HEK293T (cell line): ENCODE results near the gene KMT2E.

ENCODE experiments used
- BHLHE40 ChIP-seq: fragments of 450-650 bp; IDR thresholded peaks from 2 replicates; pipeline ENCODE4 v1.6.1; 2016; ENCODE audit warnings: mild to moderate bottlenecking, moderate library complexity, borderline replicate concordance
- CTBP1 ChIP-seq: fragments of 450-650 bp; IDR thresholded peaks from 2 replicates; pipeline ENCODE4 v1.6.1; 2016; ENCODE audit warnings: borderline replicate concordance
- ELF4 ChIP-seq: fragments of 450-650 bp; IDR thresholded peaks from 2 replicates; pipeline ENCODE4 v1.6.1; 2017; ENCODE audit warnings: antibody characterized with exemption
- FOXA1 ChIP-seq: fragments of 450-650 bp; IDR thresholded peaks from 2 replicates; pipeline ENCODE4 v1.6.1; 2016; ENCODE audit warnings: mild to moderate bottlenecking
- HDGF ChIP-seq: fragments of 450-650 bp; IDR thresholded peaks from 2 replicates; pipeline ENCODE4 v1.6.1; 2017; ENCODE audit warnings: antibody characterized with exemption, borderline replicate concordance
- L3MBTL2 ChIP-seq: fragments of 450-650 bp; conservative IDR thresholded peaks from 2 replicates; pipeline ENCODE4 v1.6.1; 2016; ENCODE audit warnings: mild to moderate bottlenecking
- NFRKB ChIP-seq: fragments of 450-650 bp; IDR thresholded peaks from 2 replicates; pipeline ENCODE4 v1.6.1; 2016; ENCODE audit warnings: mild to moderate bottlenecking, moderate library complexity
- SP1 ChIP-seq: fragments of 450-650 bp; IDR thresholded peaks from 2 replicates; pipeline ENCODE4 v1.6.1; 2017
- SUZ12 ChIP-seq: fragments of 450-650 bp; IDR thresholded peaks from 2 replicates; pipeline ENCODE4 v1.6.1; 2016; ENCODE audit warnings: mild to moderate bottlenecking
- ZNF384 ChIP-seq: fragments of 450-650 bp; IDR thresholded peaks from 2 replicates; pipeline ENCODE4 v1.6.1; 2016
- TF ChIP-seq, protein P1 (sequence below): fragments of 450-650 bp; IDR thresholded peaks from 2 replicates; pipeline ENCODE4 v1.6.1; 2016

DNA sequence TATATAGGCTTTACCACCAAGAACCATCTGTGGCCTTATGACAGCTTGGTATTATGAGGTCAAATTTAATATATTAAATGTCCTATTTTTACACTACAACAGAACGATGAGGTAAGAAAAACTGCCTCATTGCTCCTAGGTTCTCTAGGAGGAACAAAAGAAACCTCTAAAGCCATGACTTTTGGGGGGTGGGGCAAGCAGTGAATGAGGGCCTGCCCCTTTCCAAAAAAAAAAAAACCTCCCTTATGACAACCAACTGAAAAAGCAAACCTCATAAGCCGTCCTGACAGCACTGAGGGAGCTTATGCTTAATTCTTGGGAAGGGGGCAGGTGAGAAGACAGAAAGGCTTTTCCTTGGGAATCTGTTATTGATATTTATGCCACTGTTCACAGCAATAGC, 116.6 kb downstream of the KMT2E start:
- TF ChIP-seq BHLHE40 (no peak), L3MBTL2 (no peak), NFRKB (no peak), SP1 (no peak), ZNF384 (no peak), CTBP1 (no peak), ELF4 (no peak), HDGF (no peak), SUZ12 (no peak), FOXA1 (no peak)
- TF ChIP-seq, protein P1, sequence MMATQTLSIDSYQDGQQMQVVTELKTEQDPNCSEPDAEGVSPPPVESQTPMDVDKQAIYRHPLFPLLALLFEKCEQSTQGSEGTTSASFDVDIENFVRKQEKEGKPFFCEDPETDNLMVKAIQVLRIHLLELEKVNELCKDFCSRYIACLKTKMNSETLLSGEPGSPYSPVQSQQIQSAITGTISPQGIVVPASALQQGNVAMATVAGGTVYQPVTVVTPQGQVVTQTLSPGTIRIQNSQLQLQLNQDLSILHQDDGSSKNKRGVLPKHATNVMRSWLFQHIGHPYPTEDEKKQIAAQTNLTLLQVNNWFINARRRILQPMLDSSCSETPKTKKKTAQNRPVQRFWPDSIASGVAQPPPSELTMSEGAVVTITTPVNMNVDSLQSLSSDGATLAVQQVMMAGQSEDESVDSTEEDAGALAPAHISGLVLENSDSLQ: no peak
